ENCODE measurements around the gene TCF7L1.

- TF ChIP-seq CTCF (IDR thresholded peaks at IDR 0.05) (no peak), POLR2AphosphoS5 (IDR thresholded peaks at IDR 0.05; ENCODE audit: low read depth, low read length) (no peak), EP300 (IDR thresholded peaks at IDR 0.05; ENCODE audit: borderline replicate concordance in 1 of 2, low read depth in 1 of 2, low read length in 1 of 2) (no peak), YY1 (IDR thresholded peaks at IDR 0.05; ENCODE audit: low read depth) (no peak), MEF2A (IDR thresholded peaks at IDR 0.05; ENCODE audit: borderline replicate concordance, low read depth) (no peak), TCF12 (IDR thresholded peaks at IDR 0.05) (no peak), GATA2 (CRISPR knock-in tag; IDR thresholded peaks at IDR 0.05) (no peak)
- TF ChIP-seq, protein P1, sequence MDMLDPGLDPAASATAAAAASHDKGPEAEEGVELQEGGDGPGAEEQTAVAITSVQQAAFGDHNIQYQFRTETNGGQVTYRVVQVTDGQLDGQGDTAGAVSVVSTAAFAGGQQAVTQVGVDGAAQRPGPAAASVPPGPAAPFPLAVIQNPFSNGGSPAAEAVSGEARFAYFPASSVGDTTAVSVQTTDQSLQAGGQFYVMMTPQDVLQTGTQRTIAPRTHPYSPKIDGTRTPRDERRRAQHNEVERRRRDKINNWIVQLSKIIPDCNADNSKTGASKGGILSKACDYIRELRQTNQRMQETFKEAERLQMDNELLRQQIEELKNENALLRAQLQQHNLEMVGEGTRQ (IDR thresholded peaks at IDR 0.05; ENCODE audit: borderline replicate concordance, low read depth, low read length): no peak
- TF ChIP-seq, protein P2, sequence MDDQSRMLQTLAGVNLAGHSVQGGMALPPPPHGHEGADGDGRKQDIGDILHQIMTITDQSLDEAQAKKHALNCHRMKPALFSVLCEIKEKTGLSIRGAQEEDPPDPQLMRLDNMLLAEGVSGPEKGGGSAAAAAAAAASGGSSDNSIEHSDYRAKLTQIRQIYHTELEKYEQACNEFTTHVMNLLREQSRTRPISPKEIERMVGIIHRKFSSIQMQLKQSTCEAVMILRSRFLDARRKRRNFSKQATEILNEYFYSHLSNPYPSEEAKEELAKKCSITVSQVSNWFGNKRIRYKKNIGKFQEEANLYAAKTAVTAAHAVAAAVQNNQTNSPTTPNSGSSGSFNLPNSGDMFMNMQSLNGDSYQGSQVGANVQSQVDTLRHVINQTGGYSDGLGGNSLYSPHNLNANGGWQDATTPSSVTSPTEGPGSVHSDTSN (IDR thresholded peaks at IDR 0.05): no peak
- TF ChIP-seq, protein P3, sequence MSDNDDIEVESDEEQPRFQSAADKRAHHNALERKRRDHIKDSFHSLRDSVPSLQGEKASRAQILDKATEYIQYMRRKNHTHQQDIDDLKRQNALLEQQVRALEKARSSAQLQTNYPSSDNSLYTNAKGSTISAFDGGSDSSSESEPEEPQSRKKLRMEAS (IDR thresholded peaks at IDR 0.05; ENCODE audit: low read depth): no peak
Measured at GRCh38 chr2:85341269-85342029, 208.3 kb downstream of the TCF7L1 start.

Measured in SK-N-SH (cell line).